Trophoblast cell (in vitro differentiated cells and primary cell): Measurements from ENCODE around the gene ACTR6.

Source experiments
- DNase-seq, 2 donors: peaks; one replicate each; pipeline ENCODE4 v3.0.0-alpha.2; 2016
- H2AFZ ChIP-seq: 2 replicates; pipeline ENCODE4 v1.6.1; 2013; ENCODE audit warnings: low read length, moderate library complexity, mild to moderate bottlenecking; ENCODE audit not compliant: insufficient read depth, poor library complexity
- H2AK5ac ChIP-seq: 2 replicates; pipeline ENCODE4 v1.6.1; 2013; ENCODE audit warnings: mild to moderate bottlenecking, low read length
- H2BK120ac ChIP-seq: 2 replicates; pipeline ENCODE4 v1.6.1; 2013; ENCODE audit warnings: low read length, mild to moderate bottlenecking, moderate library complexity; ENCODE audit not compliant: insufficient read depth, poor library complexity
- H2BK12ac ChIP-seq: 2 replicates; pipeline ENCODE4 v1.6.1; 2013; ENCODE audit warnings: mild to moderate bottlenecking, low read length, moderate library complexity
- H2BK5ac ChIP-seq: 2 replicates; pipeline ENCODE4 v1.6.1; 2013; ENCODE audit warnings: low read length, low read depth, moderate library complexity, mild to moderate bottlenecking; ENCODE audit not compliant: poor library complexity
- H3K14ac ChIP-seq: 2 replicates; pipeline ENCODE4 v1.6.1; 2013; ENCODE audit warnings: mild to moderate bottlenecking, low read length
- H3K18ac ChIP-seq: 2 replicates; pipeline ENCODE4 v1.6.1; 2013; ENCODE audit warnings: mild to moderate bottlenecking, low read length
- H3K23ac ChIP-seq: 2 replicates; pipeline ENCODE4 v1.6.1; 2013; ENCODE audit warnings: low read length
- H3K27ac ChIP-seq: 2 replicates; pipeline ENCODE4 v1.5.1; 2013; ENCODE audit warnings: low read depth, mild to moderate bottlenecking, inconsistent platforms, low read length, moderate library complexity
- H3K27me3 ChIP-seq: 2 replicates; pipeline ENCODE4 v1.6.1; 2013; ENCODE audit warnings: inconsistent platforms, mild to moderate bottlenecking, low read length, moderate library complexity; ENCODE audit not compliant: insufficient read depth
- H3K36me3 ChIP-seq, 2 experiments: 1 replicate in 1 of 2; 2 replicates in 1 of 2; pipeline ENCODE4 v1.6.1; 2013; ENCODE audit warnings: low read length in 2 of 2, mild to moderate bottlenecking in 2 of 2, moderate library complexity in 1 of 2; ENCODE audit not compliant: insufficient read depth in 2 of 2, control insufficient read depth in 1 of 2
- H3K4ac ChIP-seq: 2 replicates; pipeline ENCODE4 v1.6.1; 2013; ENCODE audit warnings: low read depth, mild to moderate bottlenecking, low read length, moderate library complexity
- H3K4me1 ChIP-seq, 2 experiments: 1 replicate in 1 of 2; 2 replicates in 1 of 2; pipeline ENCODE4 v1.6.1; 2013; ENCODE audit warnings: low read length in 2 of 2, mild to moderate bottlenecking in 2 of 2, moderate library complexity in 1 of 2; ENCODE audit not compliant: insufficient read depth in 2 of 2, control insufficient read depth in 1 of 2
- H3K4me2 ChIP-seq: 2 replicates; pipeline ENCODE4 v1.6.1; 2013; ENCODE audit warnings: inconsistent platforms, mild to moderate bottlenecking, low read length, moderate library complexity
- H3K4me3 ChIP-seq: 2 replicates; pipeline ENCODE4 v1.5.1; 2013; ENCODE audit warnings: mild to moderate bottlenecking, low read depth, low read length, inconsistent platforms
- H3K79me1 ChIP-seq: one replicate; pipeline ENCODE4 v1.6.1; 2013; ENCODE audit warnings: low read length
- H3K79me2 ChIP-seq: 2 replicates; pipeline ENCODE4 v1.6.1; 2013; ENCODE audit warnings: low read length, mild to moderate bottlenecking; ENCODE audit not compliant: control insufficient read depth, insufficient read depth, poor library complexity
- H3K9ac ChIP-seq: 2 replicates; pipeline ENCODE4 v1.6.1; 2013; ENCODE audit warnings: mild to moderate bottlenecking, low read length
- H3K9me3 ChIP-seq: 2 replicates; pipeline ENCODE4 v1.6.1; 2013; ENCODE audit warnings: low read depth, mild to moderate bottlenecking, control low read depth, inconsistent platforms, low read length; ENCODE audit not compliant: insufficient read depth
- H4K12ac ChIP-seq: 2 replicates; pipeline ENCODE4 v1.6.1; 2013; ENCODE audit warnings: low read depth, mild to moderate bottlenecking, low read length, moderate library complexity
- H4K8ac ChIP-seq: 2 replicates; pipeline ENCODE4 v1.6.1; 2013; ENCODE audit warnings: low read depth, mild to moderate bottlenecking, low read length, moderate library complexity
- H4K91ac ChIP-seq: one replicate; pipeline ENCODE4 v1.6.1; 2013; ENCODE audit warnings: low read depth, mild to moderate bottlenecking, low read length, moderate library complexity
- WGBS: extraction: QIAGEN DNeasy Blood & Tissue Kit; methylation state at CpG from one replicate; pipeline ENCODE4 v1.1.7; 2013; ENCODE audit warnings: missing lambda C conversion rate; ENCODE audit not compliant: insufficient read length, insufficient coverage; ENCODE audit errors: extremely low coverage; 5-methylcytosine and 5-hydroxymethylcytosine counted together

ACTR6 gene

GRCh38 chr12:100207311-100207710 lies 6.7 kb downstream of the ACTR6 start:
- H3K27ac ChIP-seq = no peak overlapping the region
- H2AK5ac ChIP-seq = no peak overlapping the region
- H2BK120ac ChIP-seq = no peak overlapping the region
- H3K9me3 ChIP-seq = no peaks in the 10 kb centered on the region
- H3K79me1 ChIP-seq = no peaks in the 10 kb centered on the region
- H4K91ac ChIP-seq = no peak overlapping the region
- no peak overlapping the region for H3K18ac ChIP-seq
- H4K12ac ChIP-seq = no peak overlapping the region
- no peak overlapping the region for H3K4me3 ChIP-seq
- no peak overlapping the region for H3K14ac ChIP-seq
- no CpG with 5 or more reads among the region's 2 CpGs for WGBS
- H3K36me3 ChIP-seq = peaks cover 18 to 19% of the 10 kb centered on the region in 2 experiments
- H3K4ac ChIP-seq = no peak overlapping the region
- H3K23ac ChIP-seq = no peak overlapping the region
- H2BK5ac ChIP-seq = no peak overlapping the region
- no peaks in the 10 kb centered on the region for H3K4me1 ChIP-seq
- no peak overlapping the region for H3K4me2 ChIP-seq
- no peak overlapping the region for H2AFZ ChIP-seq
- no peak for DNase-seq
- no peaks in the 10 kb centered on the region for H3K27me3 ChIP-seq
- H3K79me2 ChIP-seq = no peaks in the 10 kb centered on the region
- no peak overlapping the region for H4K8ac ChIP-seq
- no peak overlapping the region for H2BK12ac ChIP-seq
- H3K9ac ChIP-seq = no peak overlapping the region

GRCh38 chr12:100208834-100209233 lies 8.2 kb downstream of the ACTR6 start:
- no peaks in the 10 kb centered on the region for H3K9me3 ChIP-seq
- no peak overlapping the region for H2BK5ac ChIP-seq
- no peak overlapping the region for H3K4me2 ChIP-seq
- H3K4me1 ChIP-seq = no peaks in the 10 kb centered on the region
- H3K4ac ChIP-seq = no peak overlapping the region
- no peak overlapping the region for H2BK120ac ChIP-seq
- no peak overlapping the region for H3K14ac ChIP-seq
- DNase-seq = no peak
- no peak overlapping the region for H2AFZ ChIP-seq
- H4K8ac ChIP-seq = no peak overlapping the region
- peaks cover 21 to 27% of the 10 kb centered on the region in 2 experiments for H3K36me3 ChIP-seq
- H2BK12ac ChIP-seq = no peak overlapping the region
- no peak overlapping the region for H2AK5ac ChIP-seq
- no peaks in the 10 kb centered on the region for H3K79me2 ChIP-seq
- H3K23ac ChIP-seq = no peak overlapping the region
- H4K12ac ChIP-seq = peak overlapping the region; percentile 36
- no peaks in the 10 kb centered on the region for H3K27me3 ChIP-seq
- H3K27ac ChIP-seq = no peak overlapping the region
- no peak overlapping the region for H4K91ac ChIP-seq
- WGBS = no CpG with 5 or more reads among the region's 5 CpGs
- H3K9ac ChIP-seq = no peak overlapping the region
- H3K4me3 ChIP-seq = no peak overlapping the region
- H3K18ac ChIP-seq = no peak overlapping the region
- no peaks in the 10 kb centered on the region for H3K79me1 ChIP-seq

GRCh38 chr12:100211698-100212097 lies 11.1 kb downstream of the ACTR6 start:
- no peak for DNase-seq
- no peak overlapping the region for H4K12ac ChIP-seq
- H3K4me3 ChIP-seq = no peak overlapping the region
- H2AK5ac ChIP-seq = no peak overlapping the region
- no CpG with 5 or more reads among the region's 2 CpGs for WGBS
- no peaks in the 10 kb centered on the region for H3K79me1 ChIP-seq
- H3K79me2 ChIP-seq = no peaks in the 10 kb centered on the region
- H4K8ac ChIP-seq = no peak overlapping the region
- no peak overlapping the region for H2BK120ac ChIP-seq
- no peak overlapping the region for H3K9ac ChIP-seq
- H3K4me1 ChIP-seq = no peaks in the 10 kb centered on the region
- no peaks in the 10 kb centered on the region for H3K9me3 ChIP-seq
- H3K36me3 ChIP-seq = peaks cover 25 to 29% of the 10 kb centered on the region in 2 experiments
- H2BK5ac ChIP-seq = no peak overlapping the region
- H3K27me3 ChIP-seq = no peaks in the 10 kb centered on the region
- H2AFZ ChIP-seq = no peak overlapping the region
- no peak overlapping the region for H3K27ac ChIP-seq
- H4K91ac ChIP-seq = no peak overlapping the region
- no peak overlapping the region for H2BK12ac ChIP-seq
- H3K18ac ChIP-seq = no peak overlapping the region
- H3K4ac ChIP-seq = no peak overlapping the region
- H3K14ac ChIP-seq = no peak overlapping the region
- no peak overlapping the region for H3K23ac ChIP-seq
- H3K4me2 ChIP-seq = no peak overlapping the region

GRCh38 chr12:100213016-100213891 lies 12.6 kb downstream of the ACTR6 start:
- Histone ChIP-seq H3K9ac (no peak overlapping the region), H2AK5ac (no peak overlapping the region)

More at GRCh38 chr12:100213016-100213891, 12.6 kb downstream of the ACTR6 start:
- Histone ChIP-seq H4K8ac (no peak overlapping the region), H3K36me3 (peaks cover 19 to 21% of the 10 kb centered on the region in 2 experiments), H3K9me3 (no peaks in the 10 kb centered on the region), H4K12ac (no peak overlapping the region), H3K27ac (no peak overlapping the region), H4K91ac (no peak overlapping the region), H3K4me1 (no peaks in the 10 kb centered on the region), H2BK12ac (no peak overlapping the region), H3K27me3 (no peaks in the 10 kb centered on the region), H3K14ac (no peak overlapping the region), H3K18ac (no peak overlapping the region), H2BK5ac (no peak overlapping the region), H3K4me3 (no peak overlapping the region), H2BK120ac (no peak overlapping the region), H3K4ac (no peak overlapping the region), H3K79me1 (no peaks in the 10 kb centered on the region), H2AFZ (no peak overlapping the region), H3K79me2 (no peaks in the 10 kb centered on the region), H3K23ac (no peak overlapping the region), H3K4me2 (no peak overlapping the region)
- no CpG with 5 or more reads among the region's 5 CpGs for WGBS
- no peak for DNase-seq
